Sigmoid colon (tissue), 7 donors: ENCODE data around the gene SH3BP1. TPM values are rescaled to one million over a fixed set of nuclear protein-coding genes. Genes with fewer than 3 reads are reported as not detected.
"Not testable (repeated sequence)": the region's sequence is repeated elsewhere in the genome, so short reads cannot be mapped to it uniquely, and the experiment has no call there.

Source experiments
- DNase-seq: peaks from one replicate; pipeline ENCODE4 v3.0.0-alpha.2; 2019
- H3K27ac ChIP-seq, 4 donors: fragments of 200-600 bp; sonication (generic); one replicate each; pipeline ENCODE4 v1.5.1; 2016 to 2019; ENCODE audit warnings: mild to moderate bottlenecking in 1 of 4
- H3K27me3 ChIP-seq, 3 donors: fragments of 200-600 bp; sonication (generic); one replicate each; pipeline ENCODE4 v1.5.1; 2019; ENCODE audit warnings: mild to moderate bottlenecking in 1 of 3
- H3K36me3 ChIP-seq, 4 donors: fragments of 200-600 bp; sonication (generic); one replicate each; pipeline ENCODE4 v1.5.1; 2016 to 2019
- H3K4me1 ChIP-seq, 4 donors: fragments of 200-600 bp; sonication (generic); one replicate each; pipeline ENCODE4 v1.5.1; 2017 to 2019
- H3K4me3 ChIP-seq, 4 donors: fragments of 200-600 bp; sonication (generic); one replicate each; pipeline ENCODE4 v1.5.1; 2017 to 2019; ENCODE audit warnings: mild to moderate bottlenecking in 2 of 4, moderate library complexity in 1 of 4
- H3K9me3 ChIP-seq, 4 donors: fragments of 200-600 bp in 3 of 4; sonication (generic) in 3 of 4; one replicate each; pipeline versions ENCODE4 v1.5.1 to v1.6.1; 2013 to 2019
- EP300 ChIP-seq, 4 donors: sonication (generic); formaldehyde crosslinking; IDR thresholded peaks; one replicate each; pipeline ENCODE4 v1.6.1; 2017; ENCODE audit warnings: antibody characterized with exemption in 4 of 4
- POLR2A ChIP-seq, 2 donors: fragments of 450-650 bp; IDR thresholded peaks; one replicate each; pipeline ENCODE4 v1.6.1; 2016; ENCODE audit warnings: antibody characterized with exemption in 2 of 2, mild to moderate bottlenecking in 2 of 2, moderate library complexity in 2 of 2
- POLR2AphosphoS5 ChIP-seq, 4 donors: sonication (generic); formaldehyde crosslinking; IDR thresholded peaks; one replicate each; pipeline ENCODE4 v1.6.1; 2017; ENCODE audit warnings: antibody characterized with exemption in 4 of 4
- WGBS, 2 donors: extraction: QIAGEN DNeasy Blood & Tissue Kit; methylation state at CpG; one replicate each; pipeline ENCODE4 v1.1.7; 2013; 5-methylcytosine and 5-hydroxymethylcytosine counted together
- intact Hi-C: fragments of 100-400 bp; cut with DNase I; formaldehyde crosslinking; loops from one replicate; pipeline ENCODE4 v1.15.1; 2023
- polyA plus RNA-seq, 3 donors: library from polyadenylated mRNA; stranded (reverse); fragments of 200-250 nt; gene quantifications; one replicate each; pipeline ENCODE4 v1.2.3, GENCODE V29; 2013
- total RNA-seq, 4 donors: library from RNA; depleted of rRNA; stranded (reverse); fragments of >200 nt; gene quantifications; one replicate each; pipeline ENCODE4 v1.1.0, GENCODE V29; 2016
- TF ChIP-seq, protein P1 (sequence below), 4 experiments: fragments of 450-650 bp in 3 of 4; fragments of 200-600 bp in 1 of 4; IDR thresholded peaks; one replicate each; pipeline ENCODE4 v1.5.1; 2016 to 2019; ENCODE audit warnings: antibody characterized with exemption in 4 of 4, mild to moderate bottlenecking in 3 of 4, moderate library complexity in 2 of 4
- donor health status: healthy with polysubstance abuse.
- donor health status: Bipolar disorder and iron deficiency.
- donor health status: healthy.

Gene SH3BP1
- total and polyA plus RNA-seq, 7 donors = 1.4 to 71.2 (median 6.9) TPM

DNA sequence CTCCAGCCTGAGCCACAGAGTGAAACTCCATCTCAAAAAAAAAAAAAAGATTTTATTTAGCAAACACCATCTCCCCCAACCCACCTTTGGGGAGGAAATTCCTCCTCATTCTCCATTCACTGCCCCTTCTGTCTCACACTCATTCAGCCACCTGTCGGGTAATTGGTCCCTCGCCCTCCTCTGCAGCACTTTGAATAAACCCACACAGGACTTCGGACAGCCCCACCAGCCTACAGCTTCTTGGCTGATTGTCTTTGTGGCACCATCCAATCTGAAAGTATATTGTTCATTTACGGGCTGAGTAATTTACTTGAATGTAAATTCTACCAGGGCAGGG, 38.3 kb upstream of the SH3BP1 start:
- Histone ChIP-seq H3K4me1 (no peaks in the 10 kb centered on the region), H3K9me3 (no peaks in the 10 kb centered on the region), H3K36me3 (no peaks in the 10 kb centered on the region), H3K4me3 (no peak overlapping the region), H3K27me3 (peaks cover 0 to 24% (median 0%) of the 10 kb centered on the region in 3 donors), H3K27ac (no peak overlapping the region)
- TF ChIP-seq, protein P1, sequence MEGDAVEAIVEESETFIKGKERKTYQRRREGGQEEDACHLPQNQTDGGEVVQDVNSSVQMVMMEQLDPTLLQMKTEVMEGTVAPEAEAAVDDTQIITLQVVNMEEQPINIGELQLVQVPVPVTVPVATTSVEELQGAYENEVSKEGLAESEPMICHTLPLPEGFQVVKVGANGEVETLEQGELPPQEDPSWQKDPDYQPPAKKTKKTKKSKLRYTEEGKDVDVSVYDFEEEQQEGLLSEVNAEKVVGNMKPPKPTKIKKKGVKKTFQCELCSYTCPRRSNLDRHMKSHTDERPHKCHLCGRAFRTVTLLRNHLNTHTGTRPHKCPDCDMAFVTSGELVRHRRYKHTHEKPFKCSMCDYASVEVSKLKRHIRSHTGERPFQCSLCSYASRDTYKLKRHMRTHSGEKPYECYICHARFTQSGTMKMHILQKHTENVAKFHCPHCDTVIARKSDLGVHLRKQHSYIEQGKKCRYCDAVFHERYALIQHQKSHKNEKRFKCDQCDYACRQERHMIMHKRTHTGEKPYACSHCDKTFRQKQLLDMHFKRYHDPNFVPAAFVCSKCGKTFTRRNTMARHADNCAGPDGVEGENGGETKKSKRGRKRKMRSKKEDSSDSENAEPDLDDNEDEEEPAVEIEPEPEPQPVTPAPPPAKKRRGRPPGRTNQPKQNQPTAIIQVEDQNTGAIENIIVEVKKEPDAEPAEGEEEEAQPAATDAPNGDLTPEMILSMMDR (IDR thresholded peaks at IDR 0.05) = no peak
- TF ChIP-seq EP300 (IDR thresholded peaks at IDR 0.05) (no peak), POLR2AphosphoS5 (IDR thresholded peaks at IDR 0.05) (no peak), POLR2A (IDR thresholded peaks at IDR 0.05) (no peak)
- no peak for DNase-seq
- 8 to 45% methylated on average over 4 of the region's 4 CpGs for WGBS, 2 donors
- intact Hi-C loops = no loop called here

DNA sequence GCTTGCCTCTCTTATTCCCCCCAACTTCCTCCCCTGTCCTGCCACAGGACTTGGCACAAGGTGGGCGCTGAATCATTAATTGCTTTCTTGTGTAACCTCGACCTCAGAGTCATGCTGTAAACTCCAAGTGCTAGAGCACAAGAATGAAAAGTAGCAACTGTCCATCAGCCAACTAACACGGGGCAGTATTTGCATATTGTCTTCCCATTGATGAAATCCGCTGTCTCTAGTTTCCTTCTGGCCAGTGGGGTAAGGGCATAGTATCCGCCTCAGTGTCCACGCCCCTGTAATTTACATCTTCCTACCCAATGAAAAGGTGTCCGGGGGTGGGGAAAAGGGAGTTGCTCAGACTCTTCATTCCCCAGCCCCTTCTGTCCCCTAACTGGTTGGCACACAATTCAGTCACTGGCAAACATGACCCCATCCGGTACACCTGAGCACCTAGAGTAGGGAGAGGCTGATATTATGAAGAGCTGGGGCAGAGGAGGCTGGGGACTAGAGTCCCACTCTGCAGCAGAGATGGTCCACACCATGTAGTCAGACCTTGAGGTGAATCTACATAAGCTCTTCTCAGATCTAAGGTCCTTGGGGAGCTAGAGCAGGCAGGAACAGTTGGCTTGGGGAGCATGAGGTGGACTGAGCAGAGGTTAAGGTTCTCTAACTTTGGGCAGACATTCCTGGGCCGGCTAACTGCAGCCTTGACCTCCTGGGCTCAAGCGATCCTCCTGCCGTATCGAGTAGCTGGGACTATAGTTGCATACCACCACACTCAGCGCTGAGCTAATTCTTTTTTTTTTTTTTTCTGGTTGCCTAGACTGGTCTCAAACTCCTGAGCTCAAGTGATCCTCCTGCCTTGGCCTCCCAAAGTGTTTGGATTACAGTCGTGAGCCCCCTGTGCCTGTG, 37.7 kb upstream of the SH3BP1 start:
- peaks cover 0 to 1% (median under 1%) of the 10 kb centered on the region in 4 donors for H3K4me1 ChIP-seq
- 38 to 52% methylated on average over 14 of the region's 14 CpGs for WGBS, 2 donors
- no peak overlapping the region for H3K27ac ChIP-seq
- DNase-seq = no peak
- intact Hi-C loops = no loop called here
- H3K36me3 ChIP-seq = no peaks in the 10 kb centered on the region
- H3K27me3 ChIP-seq = peaks cover 0 to 26% (median 0%) of the 10 kb centered on the region in 3 donors
- no peak overlapping the region for H3K4me3 ChIP-seq
- TF ChIP-seq, protein P1 (IDR thresholded peaks at IDR 0.05) = no peak
- TF ChIP-seq POLR2AphosphoS5 (IDR thresholded peaks at IDR 0.05) = no peak
- no peak for TF ChIP-seq POLR2A (IDR thresholded peaks at IDR 0.05)
- no peak for TF ChIP-seq EP300 (IDR thresholded peaks at IDR 0.05)
- H3K9me3 ChIP-seq = no peaks in the 10 kb centered on the region

DNA sequence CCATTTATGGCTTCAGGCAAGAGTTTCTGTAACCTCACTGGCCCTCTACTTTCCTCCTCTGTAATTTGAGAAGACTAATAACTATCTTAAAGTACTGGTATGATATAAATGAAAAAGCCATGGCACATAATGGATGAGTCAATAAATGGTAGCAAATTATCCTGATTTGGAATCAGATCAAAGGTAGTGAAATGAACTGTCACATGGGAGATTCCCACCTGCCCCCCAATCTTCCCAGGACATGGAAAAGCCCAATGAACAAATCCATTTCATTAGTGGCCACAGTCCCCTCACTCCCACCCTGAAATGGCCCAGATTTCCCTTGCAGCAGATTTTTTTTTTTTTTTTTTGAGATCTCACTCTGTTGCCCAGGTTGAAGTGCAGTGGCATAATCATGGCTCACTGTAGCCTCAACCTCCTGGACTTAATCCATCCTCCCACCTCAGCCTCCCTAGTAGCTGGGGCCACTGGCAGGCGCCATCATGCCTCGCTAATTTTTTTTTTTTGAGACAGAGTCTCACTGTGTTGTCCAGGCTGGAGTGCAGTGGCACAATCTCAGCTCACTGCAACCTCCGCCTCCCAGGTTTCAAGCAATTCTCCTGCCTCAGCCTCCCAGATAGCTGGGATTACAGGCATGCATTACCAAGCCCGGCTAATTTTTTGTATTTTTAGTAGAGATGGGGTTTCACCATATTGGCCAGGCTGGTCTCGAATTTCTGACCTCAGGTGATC, 36.8 kb upstream of the SH3BP1 start:
- H3K4me1 ChIP-seq = peaks cover 0 to 10% (median 9%) of the 10 kb centered on the region in 4 donors
- H3K9me3 ChIP-seq, H3K4me3 ChIP-seq, H3K27ac ChIP-seq, H3K36me3 ChIP-seq, intact Hi-C loops, DNase-seq: not testable (repeated sequence)
- 83 to 94% methylated on average over 5 of the region's 5 CpGs for WGBS, 2 donors
- H3K27me3 ChIP-seq = peaks cover 0 to 26% (median 0%) of the 10 kb centered on the region in 3 donors

DNA sequence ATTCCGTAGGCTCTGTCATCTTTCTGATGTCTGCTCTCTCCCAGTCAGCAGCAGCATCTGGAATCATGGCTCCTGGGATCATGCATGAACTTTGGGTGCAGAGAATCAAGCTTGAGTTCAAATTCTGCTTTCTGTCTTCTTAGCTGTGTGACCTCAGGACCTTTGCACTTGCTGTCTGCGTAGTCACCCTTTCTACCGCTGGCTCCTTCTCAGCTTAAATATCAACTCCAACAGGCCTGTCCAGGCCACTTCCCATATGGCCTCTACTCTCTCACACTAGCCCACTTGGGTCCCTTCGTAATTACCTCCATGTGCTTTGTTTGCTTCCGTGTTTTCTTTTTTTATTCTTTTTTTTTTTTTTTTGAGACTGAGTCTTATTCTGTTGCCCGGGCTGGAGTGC, 35.4 kb upstream of the SH3BP1 start:
- no peak overlapping the region for H3K4me3 ChIP-seq
- H3K27me3 ChIP-seq = peaks cover 0 to 26% (median 0%) of the 10 kb centered on the region in 3 donors
- WGBS, 2 donors = 91 to 95% methylated on average over 6 of the region's 6 CpGs
- DNase-seq = no peak
- intact Hi-C loops = no loop called here
- no peaks in the 10 kb centered on the region for H3K36me3 ChIP-seq
- no peak overlapping the region for H3K27ac ChIP-seq
- TF ChIP-seq POLR2A (IDR thresholded peaks at IDR 0.05) (no peak), EP300 (IDR thresholded peaks at IDR 0.05) (no peak), POLR2AphosphoS5 (IDR thresholded peaks at IDR 0.05) (no peak)
- TF ChIP-seq, protein P1 (IDR thresholded peaks at IDR 0.05) = no peak
- H3K9me3 ChIP-seq = no peaks in the 10 kb centered on the region
- H3K4me1 ChIP-seq = peaks cover 0 to 16% (median 14%) of the 10 kb centered on the region in 4 donors

DNA sequence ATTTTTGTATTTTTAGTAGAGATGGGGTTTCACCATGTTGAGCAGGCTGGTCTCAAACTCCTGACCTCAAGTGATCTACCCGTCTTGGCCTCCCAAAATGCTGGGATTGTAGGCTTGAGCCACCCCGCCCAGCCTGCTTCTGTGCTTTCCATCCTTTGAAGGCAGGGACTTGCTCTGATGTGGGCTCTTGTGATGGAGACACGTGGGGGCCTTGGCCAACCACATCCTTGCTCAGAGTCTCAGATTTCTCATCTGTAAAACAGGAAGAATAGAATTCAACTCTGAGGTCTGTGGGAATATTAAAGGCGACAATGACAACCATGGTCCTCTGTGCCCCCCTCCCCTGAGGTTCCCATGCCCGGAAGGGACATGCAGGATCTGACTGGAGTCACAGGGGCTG, 34.6 kb upstream of the SH3BP1 start:
- H3K36me3 ChIP-seq = no peaks in the 10 kb centered on the region
- 54 to 72% methylated on average over 5 of the region's 5 CpGs for WGBS, 2 donors
- TF ChIP-seq POLR2A (IDR thresholded peaks at IDR 0.05) (no peak), EP300 (IDR thresholded peaks at IDR 0.05) (no peak), POLR2AphosphoS5 (IDR thresholded peaks at IDR 0.05) (no peak)
- TF ChIP-seq, protein P1 (IDR thresholded peaks at IDR 0.05) = no peak

More for the DNA sequence above, 34.6 kb upstream of the SH3BP1 start:
- no peak for DNase-seq
- intact Hi-C loops = no loop called here
- Histone ChIP-seq H3K27me3 (peaks cover 0 to 26% (median 0%) of the 10 kb centered on the region in 3 donors), H3K4me3 (no peak overlapping the region), H3K9me3 (no peaks in the 10 kb centered on the region), H3K4me1 (peaks cover 0 to 23% (median 21%) of the 10 kb centered on the region in 4 donors), H3K27ac (no peak overlapping the region)
